Stimulated activated CD8-positive, alpha-beta memory T cell treated with anti-CD3 and anti-CD28 coated beads, Interleukin-7, amount 100 ng/mL, for 1 hour (primary cell): ENCODE data around the gene CAPN2.
A peak's percentile ranks its signal among the peaks of the same experiment; 100 is the strongest.

ENCODE experiments used
- DNase-seq, 2 donors: peaks; one replicate each; pipeline ENCODE4 v3.0.0-alpha.2; 2020; ENCODE audit warnings: low read depth in 2 of 2

Gene CAPN2

GRCh38 chr1:223712194-223712849, at the start of gene CAPN2:
Gene CAPN2, plus strand, starts transcription at chr1:223712539. Its CDS starts 102 bp downstream, at chr1:223712641.
- DNase-seq: peak in 1 of 2 donors; percentile 27

GRCh38 chr1:223662943-223663342, 49.4 kb upstream of the CAPN2 start:
- no peak for DNase-seq

- DNase-seq: no peak
Observed at GRCh38 chr1:223664106-223664505, 48.2 kb upstream of the CAPN2 start.

GRCh38 chr1:223665592-223666312, 46.6 kb upstream of the CAPN2 start, which contains the start of gene CAPN8:
Gene CAPN8, minus strand, starts transcription at chr1:223665701. Its CDS starts 55 bp downstream, at chr1:223665646.
- no peak for DNase-seq

- DNase-seq: no peak
Observed at GRCh38 chr1:223667484-223668182, 44.7 kb upstream of the CAPN2 start.

GRCh38 chr1:223669003-223669795, 43.1 kb upstream of the CAPN2 start:
- DNase-seq: no peak

GRCh38 chr1:223670458-223671159, 41.7 kb upstream of the CAPN2 start:
- DNase-seq: no peak

- DNase-seq: no peak
Observed at GRCh38 chr1:223674119-223674890, 38.0 kb upstream of the CAPN2 start.

GRCh38 chr1:223678841-223679240, 33.5 kb upstream of the CAPN2 start:
- no peak for DNase-seq

GRCh38 chr1:223680188-223680587, 32.2 kb upstream of the CAPN2 start:
- no peak for DNase-seq

GRCh38 chr1:223682502-223682901, 29.8 kb upstream of the CAPN2 start:
- DNase-seq: no peak

GRCh38 chr1:223683586-223684487, 28.5 kb upstream of the CAPN2 start:
- peak; percentile 23 to 44 for DNase-seq

GRCh38 chr1:223684488-223684792, 27.9 kb upstream of the CAPN2 start:
- no peak for DNase-seq

GRCh38 chr1:223691121-223691520, 21.2 kb upstream of the CAPN2 start:
- no peak for DNase-seq

- DNase-seq: no peak
Observed at GRCh38 chr1:223695014-223695548, 17.3 kb upstream of the CAPN2 start.

- no peak for DNase-seq
Observed at GRCh38 chr1:223695941-223696340, 16.4 kb upstream of the CAPN2 start.

GRCh38 chr1:223700388-223700918, 11.9 kb upstream of the CAPN2 start:
- no peak for DNase-seq

GRCh38 chr1:223700942-223701637, 11.2 kb upstream of the CAPN2 start:
- no peak for DNase-seq
